GM21381 (cell line): ENCODE results near the gene PCBP4.
"Not testable (repeated sequence)": the region's sequence is repeated elsewhere in the genome, so short reads cannot be mapped to it uniquely, and the experiment has no call there.

Experiments used
- ATAC-seq: cut with Tn5 transposase; IDR thresholded peaks from one replicate; pipeline ENCODE4 v1.9.1; 2021; ENCODE audit warnings: mild to moderate bottlenecking, moderate library complexity; ENCODE audit not compliant: unreplicated experiment

Gene PCBP4

GRCh38 chr3:51994530-51994929 lies 27.3 kb upstream of the PCBP4 start:
- ATAC-seq = no peak

DNA sequence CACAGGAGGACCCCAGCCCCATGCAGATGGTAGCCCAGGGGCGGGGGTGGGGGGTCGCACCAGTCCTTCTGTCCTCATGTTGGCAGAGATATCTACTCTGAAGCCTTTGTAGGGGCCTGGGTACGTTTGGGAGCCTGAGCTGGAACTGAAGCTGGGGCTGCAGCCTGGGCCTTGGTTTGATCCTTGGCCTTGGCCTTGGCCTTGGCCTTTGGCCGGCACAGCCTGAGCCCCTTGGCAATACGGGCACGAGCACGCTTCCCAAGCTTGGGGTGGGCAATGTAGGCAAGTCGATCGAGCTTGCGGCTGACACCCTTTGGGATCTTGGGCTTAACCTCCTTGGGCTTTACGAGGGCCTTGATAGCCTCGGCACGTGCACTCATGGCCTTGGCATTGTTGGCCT lies 26.4 kb upstream of the PCBP4 start:
- ATAC-seq = not testable (repeated sequence)

- no peak for ATAC-seq
These were observed 24.9 kb upstream of the PCBP4 start for GRCh38 chr3:51992017-51992682.

GRCh38 chr3:51990501-51990971 lies 23.3 kb upstream of the PCBP4 start:
- not testable (repeated sequence) for ATAC-seq

DNA sequence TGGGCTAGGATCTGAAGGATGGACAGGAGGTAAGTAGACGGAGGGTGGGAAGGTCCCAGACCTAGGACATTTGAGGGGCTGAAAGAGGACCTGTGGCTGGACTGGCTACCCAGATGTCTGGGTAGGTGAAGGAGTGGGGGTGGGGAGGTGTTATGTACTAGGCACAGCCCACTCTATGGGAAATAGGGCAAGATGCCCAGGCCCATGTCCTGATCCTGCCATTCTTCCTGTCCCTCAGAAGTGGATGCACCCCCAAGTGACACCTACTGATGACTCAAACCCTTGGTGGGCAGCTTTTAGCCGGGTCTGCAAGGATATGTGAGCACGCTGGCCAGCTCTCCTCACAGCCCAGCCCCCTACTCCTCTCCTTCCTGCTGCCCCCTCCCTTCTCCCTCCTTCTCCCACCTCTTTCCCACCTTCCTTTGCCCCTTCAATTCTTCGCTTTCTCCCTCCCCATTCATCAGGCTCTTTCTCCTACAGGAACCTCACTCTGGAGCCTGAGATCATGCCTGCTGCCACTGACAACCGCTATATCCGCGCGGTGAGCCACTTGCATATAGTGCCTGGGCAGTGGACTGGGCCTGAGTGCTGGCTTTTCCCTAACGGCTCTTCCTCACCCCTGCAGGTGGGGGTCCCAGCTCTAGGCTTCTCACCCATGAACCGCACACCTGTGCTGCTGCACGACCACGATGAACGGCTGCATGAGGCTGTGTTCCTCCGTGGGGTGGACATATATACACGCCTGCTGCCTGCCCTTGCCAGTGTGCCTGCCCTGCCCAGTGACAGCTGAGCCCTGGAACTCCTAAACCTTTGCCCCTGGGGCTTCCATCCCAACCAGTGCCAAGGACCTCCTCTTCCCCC lies 21.3 kb upstream of the PCBP4 start:
- no peak for ATAC-seq

GRCh38 chr3:51987568-51987967 lies 20.3 kb upstream of the PCBP4 start:
- ATAC-seq = no peak

- ATAC-seq = no peak
These were observed 19.0 kb upstream of the PCBP4 start for GRCh38 chr3:51986010-51986947.

- no peak for ATAC-seq
These were observed 17.8 kb upstream of the PCBP4 start for GRCh38 chr3:51985063-51985462.

GRCh38 chr3:51984269-51984647 lies 17.0 kb upstream of the PCBP4 start:
- no peak for ATAC-seq

DNA sequence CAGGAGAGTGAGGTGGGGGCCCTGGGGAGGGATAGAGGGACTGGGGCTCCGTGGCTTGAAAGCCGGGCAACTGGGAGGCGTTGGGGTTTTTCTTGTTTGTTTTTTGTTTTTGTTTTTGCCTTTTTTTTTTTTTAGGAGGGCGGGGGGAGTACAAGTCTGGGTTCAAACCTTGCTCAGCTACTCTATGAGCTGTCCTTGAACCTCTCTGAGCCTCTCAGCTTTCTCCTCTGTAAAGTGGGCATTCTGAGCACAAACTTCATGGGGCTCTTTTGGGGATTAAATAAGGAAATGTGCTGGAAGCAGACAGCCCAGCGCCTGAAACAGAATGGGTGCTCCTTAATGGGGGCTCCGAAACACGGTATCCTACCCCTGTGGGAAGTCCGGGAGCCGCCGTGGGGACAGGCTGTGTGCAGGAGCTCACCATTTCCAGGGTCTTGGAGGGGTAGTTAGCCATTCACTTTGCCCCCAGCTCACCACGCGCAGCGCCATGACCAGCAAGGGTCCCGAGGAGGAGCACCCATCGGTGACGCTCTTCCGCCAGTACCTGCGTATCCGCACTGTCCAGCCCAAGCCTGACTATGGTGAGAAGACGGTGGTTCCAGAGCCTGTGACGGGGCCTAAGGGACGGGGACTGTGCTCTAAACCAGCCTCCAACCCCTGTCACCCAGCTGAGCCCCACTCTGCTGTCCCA lies 16.5 kb upstream of the PCBP4 start:
- ATAC-seq = no peak

GRCh38 chr3:51982838-51983577 lies 15.8 kb upstream of the PCBP4 start, which contains the start of gene ACY1:
Gene ACY1, plus strand, starts transcription at chr3:51983535. Its CDS starts 530 bp downstream, at chr3:51984065.
- ATAC-seq = peak; percentile 68

GRCh38 chr3:51982352-51982837 lies 15.1 kb upstream of the PCBP4 start:
- peak; percentile 57 for ATAC-seq

GRCh38 chr3:51980253-51980652 lies 13.0 kb upstream of the PCBP4 start:
- no peak for ATAC-seq

DNA sequence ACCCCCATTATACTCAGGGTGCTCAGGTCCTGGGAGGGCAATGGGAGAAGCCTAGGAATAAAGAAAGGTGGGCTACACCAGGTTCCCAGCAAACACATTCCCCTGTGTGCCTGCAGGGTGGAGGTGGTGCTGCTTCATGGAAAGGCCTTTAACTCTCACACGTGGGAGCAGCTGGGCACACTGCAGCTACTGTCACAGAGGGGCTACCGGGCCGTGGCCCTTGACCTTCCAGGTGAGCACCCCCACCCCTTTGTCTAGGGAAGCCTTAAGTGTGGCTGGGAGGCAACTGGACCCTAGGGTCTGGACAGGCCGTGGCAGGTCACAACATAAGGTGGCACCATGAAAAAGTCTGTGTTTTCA lies 10.9 kb upstream of the PCBP4 start:
- no peak for ATAC-seq

DNA sequence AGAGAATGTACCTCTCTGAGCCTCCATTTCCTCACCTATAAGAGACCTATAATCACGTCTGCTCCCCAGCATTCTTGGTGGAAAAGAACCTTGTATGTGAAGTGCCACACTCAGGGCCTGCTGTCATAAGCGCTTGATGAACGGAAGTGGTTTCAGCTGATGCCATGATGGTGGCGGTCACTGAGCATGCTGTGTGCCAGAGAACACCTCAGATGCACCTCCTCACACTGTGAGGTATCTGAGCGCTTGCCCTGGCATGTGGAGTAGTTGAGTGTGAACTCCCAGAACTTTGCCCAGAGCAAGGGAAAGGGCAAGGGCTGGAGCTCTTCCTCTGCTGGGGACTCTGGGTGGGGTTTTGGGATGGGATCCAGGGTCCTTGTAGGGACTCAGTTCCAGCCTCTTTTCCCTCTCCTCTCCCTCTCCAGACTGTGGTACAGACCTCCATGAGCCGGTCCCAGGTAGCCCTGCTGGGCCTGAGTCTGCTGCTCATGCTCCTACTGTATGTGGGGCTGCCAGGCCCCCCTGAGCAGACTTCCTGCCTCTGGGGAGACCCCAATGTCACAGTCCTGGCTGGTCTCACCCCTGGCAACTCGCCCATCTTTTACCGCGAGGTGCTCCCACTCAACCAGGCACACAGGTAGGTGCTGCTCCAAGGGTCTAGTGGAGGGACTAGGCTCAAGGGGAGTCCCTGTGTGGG lies 10.3 kb upstream of the PCBP4 start:
- no peak for ATAC-seq

DNA sequence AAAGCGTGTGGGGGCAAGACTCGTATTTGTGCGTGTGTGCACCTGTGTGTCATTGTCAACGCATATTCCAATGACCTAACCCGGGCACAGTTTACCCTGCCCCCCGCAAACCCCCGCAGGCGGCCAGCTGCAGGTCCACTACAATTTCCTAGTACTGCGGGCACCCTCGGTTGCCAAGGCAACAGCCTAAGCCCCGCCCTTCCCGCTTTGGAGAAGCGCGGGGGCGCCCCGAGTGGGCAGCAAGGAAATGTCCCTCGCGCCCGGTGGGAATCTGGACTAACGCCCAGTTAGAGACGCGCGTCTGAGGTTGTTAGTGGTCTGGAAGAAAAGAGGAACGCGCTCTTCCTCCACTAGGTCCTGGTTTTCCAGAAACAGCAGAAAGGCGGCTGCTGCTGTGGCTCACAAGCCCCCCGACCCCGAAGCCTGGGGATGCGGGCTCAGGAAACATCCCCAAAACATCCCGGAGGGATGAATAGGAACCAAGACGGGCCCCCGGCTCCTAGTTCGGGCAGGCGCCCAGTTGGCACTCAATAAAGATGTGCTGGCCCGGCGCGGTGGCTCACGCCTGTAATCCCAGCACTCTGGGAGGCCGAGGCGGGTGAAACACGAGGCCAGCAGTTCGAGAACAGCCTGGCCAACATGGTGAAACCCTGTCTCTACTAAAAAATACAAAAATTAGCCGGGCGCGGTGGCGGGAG lies 8.7 kb upstream of the PCBP4 start:
- ATAC-seq = no peak

DNA sequence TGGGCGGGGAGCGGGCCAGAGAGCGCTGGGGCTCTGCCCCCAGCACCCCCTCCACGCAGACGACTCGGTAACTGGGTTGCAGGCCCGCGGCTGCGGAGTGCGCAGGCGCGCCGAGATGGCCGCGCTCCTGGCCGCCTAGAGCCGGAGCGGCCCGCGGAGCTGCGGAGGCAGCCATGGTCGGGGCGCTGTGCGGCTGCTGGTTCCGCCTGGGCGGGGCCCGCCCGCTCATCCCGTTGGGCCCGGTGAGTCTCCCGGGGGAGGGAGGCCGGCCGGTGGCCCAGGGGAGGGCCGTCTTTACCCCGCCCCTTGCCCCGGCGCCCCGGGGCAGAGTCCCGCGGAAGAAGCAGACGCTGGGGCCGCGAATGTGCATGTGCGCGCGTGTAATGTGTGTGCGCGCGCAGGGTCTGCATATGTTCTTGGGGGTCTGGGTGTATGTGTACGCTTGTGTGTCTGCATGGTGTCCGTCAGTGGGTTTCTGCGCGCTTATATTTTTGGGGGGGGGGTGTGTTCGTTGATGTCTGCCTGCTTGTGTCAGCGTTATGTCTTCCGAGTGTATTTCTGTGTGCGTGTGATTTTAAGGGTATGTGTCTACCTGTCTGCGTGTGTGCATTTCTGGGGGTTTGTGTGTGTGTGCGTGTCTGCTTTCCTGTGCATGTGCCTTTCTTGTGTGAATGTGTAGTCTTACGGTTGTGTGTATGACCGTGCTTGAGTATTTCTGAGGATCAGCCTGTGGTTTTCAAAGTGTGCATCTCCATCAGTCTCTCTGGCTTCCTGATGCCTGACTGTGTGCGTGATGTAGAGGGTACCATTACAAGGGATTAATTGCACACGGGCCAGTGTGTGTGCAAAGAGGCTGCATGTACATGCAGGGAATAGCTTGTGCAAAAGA lies 8.0 kb upstream of the PCBP4 start, which contains the start of gene ABHD14A:
ABHD14A (plus strand) TSS at position 102 of the 889 bp plus-strand sequence; CDS start at position 174, 72 bp downstream.
- no peak for ATAC-seq
